Ovary (tissue), 3 donors: ENCODE measurements around the gene IL17RE.

Experiments used
- EP300 ChIP-seq: sonication (generic); formaldehyde crosslinking; IDR thresholded peaks from one replicate; pipeline ENCODE4 v1.6.1; 2017; ENCODE audit warnings: antibody characterized with exemption
- POLR2A ChIP-seq: fragments of 450-650 bp; IDR thresholded peaks from one replicate; pipeline ENCODE4 v1.6.1; 2017; ENCODE audit warnings: antibody characterized with exemption, mild to moderate bottlenecking, moderate library complexity
- TF ChIP-seq, protein P1 (sequence below), 3 donors: fragments of 450-650 bp in 2 of 3; fragments of 200-600 bp in 1 of 3; IDR thresholded peaks; one replicate each; pipeline versions ENCODE4 v1.5.1 to v1.8.0; 2016 to 2022; ENCODE audit warnings: antibody characterized with exemption in 3 of 3, mild to moderate bottlenecking in 1 of 3
- donor health status: DM: no; HTN: no; CAD: no.

DNA sequence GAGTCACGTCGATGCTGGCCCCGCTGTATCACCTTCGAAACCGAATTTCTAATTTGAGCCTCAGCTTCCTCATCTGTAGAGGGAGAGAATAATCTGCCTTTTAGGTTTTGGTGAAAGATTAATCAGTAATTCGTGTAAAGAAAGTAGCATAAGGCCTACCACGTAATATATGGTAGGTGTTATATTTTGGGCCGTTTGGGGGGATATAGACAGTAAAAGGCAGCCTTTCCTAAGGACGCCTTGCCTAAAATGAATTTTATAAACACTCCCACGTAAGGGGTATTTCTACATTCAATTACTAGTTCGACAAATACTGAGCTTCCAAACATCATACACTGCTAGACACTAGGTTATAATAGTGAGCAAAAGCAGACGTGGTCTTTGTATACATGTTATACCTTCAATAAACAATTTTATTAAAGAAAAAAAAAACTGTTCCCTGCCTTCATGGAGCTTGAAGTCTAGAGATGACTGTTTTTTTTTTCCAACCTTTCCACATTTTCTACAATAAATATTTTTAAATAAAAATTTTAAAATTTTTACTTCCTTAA is 11.5 kb upstream of the IL17RE start:
- TF ChIP-seq, protein P1, sequence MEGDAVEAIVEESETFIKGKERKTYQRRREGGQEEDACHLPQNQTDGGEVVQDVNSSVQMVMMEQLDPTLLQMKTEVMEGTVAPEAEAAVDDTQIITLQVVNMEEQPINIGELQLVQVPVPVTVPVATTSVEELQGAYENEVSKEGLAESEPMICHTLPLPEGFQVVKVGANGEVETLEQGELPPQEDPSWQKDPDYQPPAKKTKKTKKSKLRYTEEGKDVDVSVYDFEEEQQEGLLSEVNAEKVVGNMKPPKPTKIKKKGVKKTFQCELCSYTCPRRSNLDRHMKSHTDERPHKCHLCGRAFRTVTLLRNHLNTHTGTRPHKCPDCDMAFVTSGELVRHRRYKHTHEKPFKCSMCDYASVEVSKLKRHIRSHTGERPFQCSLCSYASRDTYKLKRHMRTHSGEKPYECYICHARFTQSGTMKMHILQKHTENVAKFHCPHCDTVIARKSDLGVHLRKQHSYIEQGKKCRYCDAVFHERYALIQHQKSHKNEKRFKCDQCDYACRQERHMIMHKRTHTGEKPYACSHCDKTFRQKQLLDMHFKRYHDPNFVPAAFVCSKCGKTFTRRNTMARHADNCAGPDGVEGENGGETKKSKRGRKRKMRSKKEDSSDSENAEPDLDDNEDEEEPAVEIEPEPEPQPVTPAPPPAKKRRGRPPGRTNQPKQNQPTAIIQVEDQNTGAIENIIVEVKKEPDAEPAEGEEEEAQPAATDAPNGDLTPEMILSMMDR (IDR thresholded peaks at IDR 0.05): no peak
- TF ChIP-seq POLR2A (no peak), EP300 (no peak)
